WTC11 (cell line): ENCODE data around the gene PRAMEF8. TPM values are rescaled to one million over a fixed set of nuclear protein-coding genes. Genes with fewer than 3 reads are reported as not detected.
"Not testable (repeated sequence)": the region's sequence is repeated elsewhere in the genome, so short reads cannot be mapped to it uniquely, and the experiment has no call there.

Experiments used
- ATAC-seq: fragments of 200-7000 bp; cut with Tn5 transposase; 2 replicates; pipeline ENCODE4 v1.10.0; 2021; ENCODE audit warnings: mild to moderate bottlenecking, moderate library complexity
- CTCF ChIA-PET: fragments of 300-600 bp; sonication (Branson Sonifier 250); formaldehyde crosslinking; loops from one replicate; lab custom pipeline; 2021; ENCODE audit warnings: antibody characterized with exemption; lab: Charles Lee
- POLR2A ChIA-PET: fragments of 350-600 bp; sonication (Branson Sonifier 250); formaldehyde crosslinking; loops from one replicate; lab custom pipeline; 2021; ENCODE audit warnings: antibody characterized with exemption; lab: Charles Lee
- DNase-seq: peaks from one replicate; pipeline ENCODE4 v3.0.0; 2021; ENCODE audit warnings: low spot score
- H3K27ac Mint-ChIP-seq: 2 replicates; pipeline ENCODE4 v1.8.0; 2021; ENCODE audit warnings: mixed read lengths
- H3K27me3 Mint-ChIP-seq: 2 replicates; pipeline ENCODE4 v1.8.0; 2021; ENCODE audit warnings: low read depth, mild to moderate bottlenecking, moderate library complexity, mixed read lengths
- H3K36me3 Mint-ChIP-seq: 2 replicates; pipeline ENCODE4 v1.8.0; 2021; ENCODE audit warnings: mixed read lengths
- H3K4me1 Mint-ChIP-seq: 2 replicates; pipeline ENCODE4 v1.8.0; 2022; ENCODE audit warnings: mixed read lengths
- H3K4me3 Mint-ChIP-seq: 2 replicates; pipeline ENCODE4 v1.8.0; 2021; ENCODE audit warnings: mild to moderate bottlenecking, moderate library complexity, mixed read lengths
- H3K9me3 Mint-ChIP-seq: 2 replicates; pipeline ENCODE4 v1.8.0; 2021; ENCODE audit warnings: mixed read lengths
- total RNA-seq: library from RNA; stranded (reverse); gene quantifications from 3 replicates; pipeline ENCODE4 v1.2.3, GENCODE V29; 2021

Gene PRAMEF8
- total RNA-seq, 1 experiment from 2014 or later = not detected

DNA sequence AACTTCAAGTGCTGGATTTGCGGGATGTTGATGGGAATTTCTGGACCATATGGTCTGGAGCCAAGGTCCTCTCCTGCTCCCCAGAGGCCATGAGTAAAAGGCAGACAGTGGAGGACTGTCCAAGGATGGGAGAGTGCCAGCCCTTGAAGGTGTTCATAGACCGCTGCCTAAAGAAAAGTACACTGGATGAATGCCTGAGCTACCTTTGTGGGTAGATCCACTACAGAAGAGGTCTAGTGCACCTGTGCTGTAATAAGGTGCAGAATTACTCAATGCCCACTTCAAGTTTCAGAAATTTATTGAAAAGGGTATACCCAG is 38.4 kb downstream of the PRAMEF8 start:
- peaks cover 35% of the 10 kb centered on the region for H3K9me3 Mint-ChIP-seq
- H3K27me3 Mint-ChIP-seq, H3K4me3 Mint-ChIP-seq, ATAC-seq, DNase-seq, H3K4me1 Mint-ChIP-seq, CTCF ChIA-PET, POLR2A ChIA-PET, H3K27ac Mint-ChIP-seq: not testable (repeated sequence)
- peaks cover 30% of the 10 kb centered on the region for H3K36me3 Mint-ChIP-seq

DNA sequence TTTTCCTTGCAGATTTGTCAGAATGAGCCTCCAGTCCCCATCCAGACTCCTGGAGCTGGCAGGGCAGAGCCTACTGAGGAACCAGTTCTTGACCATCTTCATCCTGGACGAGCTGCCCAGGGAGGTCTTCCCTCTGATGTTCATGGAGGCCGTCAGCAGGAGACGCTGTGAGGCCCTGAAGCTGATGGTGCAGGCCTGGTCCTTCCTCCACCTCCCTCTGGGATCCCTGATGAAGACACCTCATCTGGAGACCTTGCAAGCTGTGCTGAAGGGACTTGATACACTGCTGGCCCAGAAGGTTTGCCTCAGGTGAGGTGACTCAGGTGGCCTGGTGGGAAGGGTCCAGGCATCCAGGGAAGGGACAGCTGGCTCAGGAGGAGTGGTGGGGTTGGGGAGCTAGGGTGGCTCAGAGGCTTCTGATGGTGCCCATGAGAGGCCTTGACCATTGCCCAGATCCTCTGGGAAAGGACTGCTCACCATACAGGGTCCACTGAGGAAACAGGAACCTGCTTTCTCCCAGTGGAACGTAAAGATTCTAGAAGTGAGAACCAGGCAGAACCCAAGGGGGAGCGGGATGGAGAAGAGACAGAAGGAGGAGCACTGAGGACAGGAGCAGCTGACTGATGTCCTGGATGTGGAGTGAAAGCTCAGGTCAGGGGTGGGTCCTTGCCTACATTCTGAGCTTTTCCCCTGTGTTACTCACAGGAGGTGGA is 38.9 kb downstream of the PRAMEF8 start:
- H3K27me3 Mint-ChIP-seq, CTCF ChIA-PET, H3K4me1 Mint-ChIP-seq, ATAC-seq, H3K27ac Mint-ChIP-seq, POLR2A ChIA-PET, DNase-seq, H3K4me3 Mint-ChIP-seq: not testable (repeated sequence)
- H3K36me3 Mint-ChIP-seq = peaks cover 35% of the 10 kb centered on the region
- H3K9me3 Mint-ChIP-seq = peaks cover 40% of the 10 kb centered on the region

DNA sequence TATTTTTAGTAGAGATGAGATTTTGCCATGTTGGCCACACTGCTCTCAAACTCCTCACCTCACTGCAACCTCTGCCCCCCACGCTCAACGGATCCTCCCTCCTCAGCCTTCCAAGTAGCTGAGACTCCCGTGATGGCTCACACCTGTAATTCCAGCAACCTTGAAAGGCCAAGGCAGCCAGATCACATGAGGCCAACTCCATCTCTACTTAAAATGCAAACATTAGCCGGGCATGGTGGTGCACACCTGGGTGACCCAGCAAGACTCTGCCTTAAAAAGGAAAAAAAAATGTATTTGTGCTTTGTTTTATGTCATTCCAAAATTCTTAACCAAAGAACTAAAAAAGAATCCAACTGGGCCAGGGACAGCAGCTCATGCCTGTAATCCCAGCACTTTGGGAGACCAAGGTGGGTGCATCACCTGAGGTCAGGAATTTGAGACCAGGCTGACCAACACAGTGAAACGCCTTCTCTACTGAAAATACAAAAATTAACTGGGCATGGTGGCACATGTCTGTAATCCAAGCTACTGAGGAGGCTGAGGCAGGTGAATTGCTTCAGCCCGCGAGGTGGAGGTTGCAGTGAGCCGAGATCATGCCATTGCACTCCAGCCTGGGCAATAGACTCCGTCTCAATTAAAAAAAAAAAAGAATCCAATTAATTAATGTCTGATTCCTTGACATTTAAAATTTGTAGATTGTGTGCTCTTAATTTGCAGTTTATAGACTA is 41.2 kb downstream of the PRAMEF8 start:
- H3K27ac Mint-ChIP-seq, POLR2A ChIA-PET, H3K4me3 Mint-ChIP-seq, DNase-seq, H3K4me1 Mint-ChIP-seq, CTCF ChIA-PET, ATAC-seq, H3K27me3 Mint-ChIP-seq: not testable (repeated sequence)
- Mint-ChIP-seq H3K36me3 (peaks cover 45% of the 10 kb centered on the region), H3K9me3 (peaks cover 55% of the 10 kb centered on the region)

DNA sequence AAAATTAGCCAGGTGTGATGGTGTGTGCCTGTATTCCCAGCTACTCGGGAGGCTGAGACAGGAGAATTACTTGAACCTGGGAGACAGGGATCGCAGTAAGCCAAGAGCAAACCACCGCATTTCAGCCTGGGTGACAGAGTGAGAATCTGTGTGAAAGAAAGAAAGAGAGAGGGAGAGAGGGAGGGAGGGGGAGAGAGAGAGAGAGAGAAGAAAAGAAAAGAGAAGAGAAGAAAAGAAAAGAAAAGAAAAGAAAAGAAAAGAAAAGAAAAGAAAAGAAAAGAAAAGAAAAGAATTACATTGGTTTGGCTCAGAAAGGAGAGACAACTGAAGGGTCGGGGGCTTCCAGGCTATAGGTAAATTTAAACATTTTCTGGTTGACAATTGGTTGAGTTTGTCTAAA is 45.3 kb downstream of the PRAMEF8 start:
- Mint-ChIP-seq H3K9me3 (peaks cover 55% of the 10 kb centered on the region), H3K36me3 (peaks cover 42% of the 10 kb centered on the region)
- DNase-seq, ATAC-seq, H3K4me3 Mint-ChIP-seq, POLR2A ChIA-PET, H3K4me1 Mint-ChIP-seq, CTCF ChIA-PET, H3K27me3 Mint-ChIP-seq, H3K27ac Mint-ChIP-seq: not testable (repeated sequence)

DNA sequence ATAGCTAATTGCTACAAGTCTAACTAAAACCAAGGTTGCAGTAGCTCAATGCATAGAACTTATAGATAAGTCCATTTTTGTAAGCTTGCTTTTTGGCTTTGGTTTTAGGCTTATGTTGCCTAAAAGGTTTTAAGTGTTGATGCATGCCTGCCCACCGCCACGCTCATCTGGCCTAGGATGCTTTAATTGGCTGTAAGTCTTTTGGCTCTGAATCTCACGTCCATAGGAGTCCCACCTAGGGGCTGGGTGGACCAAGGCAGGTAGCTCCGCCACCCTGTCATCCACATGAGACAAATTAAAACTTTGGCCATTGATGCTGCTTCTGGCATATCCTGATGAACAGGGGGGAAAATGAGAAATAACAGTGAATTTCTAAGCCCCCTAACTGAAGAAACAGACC is 47.4 kb downstream of the PRAMEF8 start:
- POLR2A ChIA-PET, ATAC-seq, CTCF ChIA-PET, H3K27ac Mint-ChIP-seq, H3K4me1 Mint-ChIP-seq, H3K4me3 Mint-ChIP-seq, DNase-seq: not testable (repeated sequence)
- H3K27me3 Mint-ChIP-seq = peaks cover 16% of the 10 kb centered on the region
- peaks cover 56% of the 10 kb centered on the region for H3K36me3 Mint-ChIP-seq
- H3K9me3 Mint-ChIP-seq = peaks cover 67% of the 10 kb centered on the region

DNA sequence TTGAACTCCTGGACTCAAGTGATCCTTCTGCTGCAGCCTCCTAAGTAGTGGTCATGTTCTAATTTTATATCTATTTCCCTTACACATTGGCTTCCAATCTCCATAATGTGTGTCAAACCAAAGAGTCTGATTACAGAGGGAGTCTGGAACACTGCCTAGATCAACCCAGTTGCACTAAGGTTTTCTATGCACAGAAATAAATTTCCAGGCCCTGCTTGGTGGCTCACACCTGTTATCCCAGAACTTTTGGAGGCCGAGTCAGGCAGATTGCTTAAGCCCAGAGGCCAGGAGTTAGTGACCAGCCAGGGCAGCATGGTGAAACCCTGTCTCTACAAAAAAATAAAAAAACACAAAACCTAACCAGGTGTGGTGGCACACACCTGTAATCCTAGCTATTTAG is 50.9 kb downstream of the PRAMEF8 start:
- DNase-seq, H3K4me1 Mint-ChIP-seq, ATAC-seq, POLR2A ChIA-PET, H3K4me3 Mint-ChIP-seq, CTCF ChIA-PET, H3K27ac Mint-ChIP-seq: not testable (repeated sequence)
- H3K36me3 Mint-ChIP-seq = peaks cover 57% of the 10 kb centered on the region
- peaks cover 16% of the 10 kb centered on the region for H3K27me3 Mint-ChIP-seq
- peaks cover 61% of the 10 kb centered on the region for H3K9me3 Mint-ChIP-seq

DNA sequence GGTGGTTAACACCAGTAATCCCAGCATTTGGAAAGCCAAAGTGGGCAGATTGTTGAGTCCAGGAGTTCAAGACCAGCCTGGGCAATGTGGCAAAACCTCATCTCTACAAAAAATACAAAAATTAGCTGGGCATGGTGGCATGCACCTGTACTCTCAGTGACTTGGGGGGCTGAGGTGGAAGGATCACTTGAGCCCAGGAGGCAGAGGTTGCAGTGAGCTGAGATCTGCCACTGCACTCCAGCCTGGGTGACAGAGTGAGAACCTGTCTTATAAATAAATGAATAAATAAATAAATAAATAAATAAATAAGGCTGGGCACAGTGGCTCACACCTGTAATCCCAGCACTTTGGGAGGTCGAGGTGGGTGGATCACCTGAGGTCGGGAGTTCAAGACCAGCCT is 52.9 kb downstream of the PRAMEF8 start:
- ATAC-seq, H3K4me1 Mint-ChIP-seq, POLR2A ChIA-PET, H3K4me3 Mint-ChIP-seq, H3K27ac Mint-ChIP-seq, CTCF ChIA-PET, DNase-seq: not testable (repeated sequence)
- H3K9me3 Mint-ChIP-seq = peaks cover 61% of the 10 kb centered on the region
- peaks cover 16% of the 10 kb centered on the region for H3K27me3 Mint-ChIP-seq
- peaks cover 61% of the 10 kb centered on the region for H3K36me3 Mint-ChIP-seq

Other genes starting within 250 kb of the PRAMEF8 start
- not detected in 3 replicates for gene PRAMEF27, start 228.6 kb downstream of the PRAMEF8 start, total RNA-seq
- gene HNRNPCL3, start 224.4 kb downstream of the PRAMEF8 start, total RNA-seq = not detected in 3 replicates
- not detected in 3 replicates for gene PRAMEF25, start 214.4 kb downstream of the PRAMEF8 start, total RNA-seq
- gene HNRNPCL2, start 168.3 kb downstream of the PRAMEF8 start, total RNA-seq = not detected in 3 replicates
- gene PRAMEF26, start 129.1 kb downstream of the PRAMEF8 start, total RNA-seq = not detected in 3 replicates
- not detected in 3 replicates for gene HNRNPCL4, start 119.5 kb downstream of the PRAMEF8 start, total RNA-seq
- not detected in 3 replicates for gene PRAMEF9, start 113.3 kb downstream of the PRAMEF8 start, total RNA-seq
- gene PRAMEF13, start 83.7 kb downstream of the PRAMEF8 start, total RNA-seq = not detected in 3 replicates
- gene PRAMEF18, start 59.0 kb downstream of the PRAMEF8 start, total RNA-seq = not detected in 3 replicates
- gene PRAMEF5, start 30.9 kb downstream of the PRAMEF8 start, total RNA-seq = not detected in 3 replicates
- gene PRAMEF33, start 18.4 kb upstream of the PRAMEF8 start, total RNA-seq = not detected in 3 replicates
- not detected in 3 replicates for gene PRAMEF15, start 30.4 kb upstream of the PRAMEF8 start, total RNA-seq
- not detected in 3 replicates for gene PRAMEF14, start 62.0 kb upstream of the PRAMEF8 start, total RNA-seq
- gene PRAMEF19, start 86.8 kb upstream of the PRAMEF8 start, total RNA-seq = not detected in 3 replicates
- not detected in 3 replicates for gene PRAMEF17, start 104.5 kb upstream of the PRAMEF8 start, total RNA-seq
- not detected in 3 replicates for gene PRAMEF20, start 125.3 kb upstream of the PRAMEF8 start, total RNA-seq
- gene LRRC38, start 228.9 kb upstream of the PRAMEF8 start, total RNA-seq = 0.15 to 0.25 TPM (median 0.16 TPM) in 3 replicates